HepG2 (cell line): ENCODE data around the gene ABCA2. TPM values are rescaled to one million over a fixed set of nuclear protein-coding genes. Genes with fewer than 3 reads are reported as not detected.

ENCODE experiments used
- CAMTA2 ChIP-seq: sonication (generic); formaldehyde crosslinking; IDR thresholded peaks from 2 replicates; pipeline ENCODE4 v1.4.0; 2020; ENCODE audit warnings: mild to moderate bottlenecking, missing genetic modification reagents, borderline replicate concordance
- CENPT ChIP-seq: sonication (generic); formaldehyde crosslinking; IDR thresholded peaks from 2 replicates; pipeline ENCODE4 v1.8.0; 2022; ENCODE audit warnings: low read depth, mild to moderate bottlenecking, moderate library complexity, missing genetic modification reagents
- GFI1 ChIP-seq: sonication (generic); formaldehyde crosslinking; IDR thresholded peaks from 2 replicates; pipeline ENCODE4 v1.5.0; 2020; ENCODE audit warnings: missing genetic modification reagents, mild to moderate bottlenecking, borderline replicate concordance
- KAT8 ChIP-seq: IDR thresholded peaks from 2 replicates; pipeline ENCODE4 v1.6.1; 2016; ENCODE audit warnings: missing genetic modification reagents, missing compliant biosample characterization
- MXI1 ChIP-seq: IDR thresholded peaks from 3 replicates; pipeline ENCODE4 v1.6.1; 2012; ENCODE audit warnings: low read depth, low read length, inconsistent platforms, borderline replicate concordance
- NR2F6 ChIP-seq, 2 experiments: IDR thresholded peaks; 2 replicates each; pipeline ENCODE4 v1.6.1; 2016; ENCODE audit warnings: antibody characterized with exemption in 1 of 2, mild to moderate bottlenecking in 1 of 2
- RFX3 ChIP-seq: IDR thresholded peaks from 2 replicates; pipeline ENCODE4 v1.6.1; 2016; ENCODE audit warnings: missing biosample characterization, missing genetic modification reagents
- SIN3A ChIP-seq: IDR thresholded peaks from 2 replicates; pipeline ENCODE4 v1.6.1; 2011; ENCODE audit warnings: low read depth, mild to moderate bottlenecking, control low read depth, low read length, borderline replicate concordance
- TARDBP ChIP-seq: sonication (generic); formaldehyde crosslinking; IDR thresholded peaks from 2 replicates; pipeline ENCODE4 v1.8.0; 2022; ENCODE audit warnings: mild to moderate bottlenecking, missing genetic modification reagents
- TBL1XR1 ChIP-seq: fragments of 150-350 bp; IDR thresholded peaks from 2 replicates; pipeline ENCODE4 v1.6.1; 2014; ENCODE audit warnings: borderline replicate concordance, low read length; ENCODE audit not compliant: partially characterized antibody
- ZBTB39 ChIP-seq: sonication (generic); formaldehyde crosslinking; IDR thresholded peaks from 2 replicates; pipeline ENCODE4 v1.5.0; 2020; ENCODE audit warnings: missing genetic modification reagents
- ZNF224 ChIP-seq: sonication (generic); formaldehyde crosslinking; IDR thresholded peaks from 2 replicates; pipeline ENCODE4 v1.5.0; 2020; ENCODE audit warnings: mild to moderate bottlenecking, missing genetic modification reagents
- ZNF337 ChIP-seq: sonication (generic); formaldehyde crosslinking; IDR thresholded peaks from 2 replicates; pipeline ENCODE4 v1.5.1; 2020; ENCODE audit warnings: missing genetic modification reagents, low read depth, mild to moderate bottlenecking, borderline replicate concordance
- ZNF383 ChIP-seq: sonication (generic); formaldehyde crosslinking; IDR thresholded peaks from 2 replicates; pipeline ENCODE4 v1.4.0; 2020; ENCODE audit warnings: missing genetic modification reagents, mild to moderate bottlenecking, borderline replicate concordance
- ZNF556 ChIP-seq: sonication (generic); formaldehyde crosslinking; IDR thresholded peaks from 2 replicates; pipeline ENCODE4 v1.4.0; 2020; ENCODE audit warnings: mild to moderate bottlenecking, missing genetic modification reagents, borderline replicate concordance
- ZNF615 ChIP-seq: sonication (generic); formaldehyde crosslinking; IDR thresholded peaks from 2 replicates; pipeline ENCODE4 v1.5.0; 2020; ENCODE audit warnings: mild to moderate bottlenecking, missing genetic modification reagents, borderline replicate concordance
- ZNF670 ChIP-seq: sonication (generic); formaldehyde crosslinking; IDR thresholded peaks from 2 replicates; pipeline ENCODE4 v1.8.0; 2022; ENCODE audit warnings: mild to moderate bottlenecking, missing genetic modification reagents, borderline replicate concordance
- polyA plus RNA-seq, 8 experiments: library from polyadenylated mRNA; depleted of rRNA in 3 of 8; stranded (reverse) in 7 of 8; unstranded in 1 of 8; fragments of >200 nt; fragmentation: Illumina TruSeq in 4 of 8; extraction: Trizol in 4 of 8; gene quantifications; 2 replicates each; pipeline versions ENCODE4 v1.2.1 to v1.2.3, GENCODE V29; 2011 to 2016; ENCODE audit warnings: low read depth in 4 of 8, missing spikeins in 1 of 8, mixed read lengths in 1 of 8; ENCODE audit not compliant: insufficient read depth in 1 of 8
- total RNA-seq, 5 experiments: library from RNA; depleted of rRNA; stranded (reverse); fragments of >200 nt; fragmentation: Illumina TruSeq; extraction: Trizol; gene quantifications; 2 replicates each; pipeline ENCODE4 v1.2.3, GENCODE V29; 2016; ENCODE audit warnings: low read depth in 1 of 5
- TF ChIP-seq, protein P1 (sequence below): sonication (generic); formaldehyde crosslinking; IDR thresholded peaks from 2 replicates; pipeline ENCODE4 v1.5.1; 2020; ENCODE audit warnings: mild to moderate bottlenecking, missing genetic modification reagents, moderate library complexity
- TF ChIP-seq, protein P2 (sequence below), 2 experiments: sonication (generic) in 1 of 2; formaldehyde crosslinking in 1 of 2; IDR thresholded peaks; 2 replicates each; pipeline versions ENCODE4 v1.5.1 to v1.6.1; 2011 to 2020; ENCODE audit warnings: borderline replicate concordance in 1 of 2, low read depth in 1 of 2, low read length in 1 of 2, mild to moderate bottlenecking in 1 of 2, missing genetic modification reagents in 1 of 2, moderate library complexity in 1 of 2

ABCA2 gene
- total and polyA plus RNA-seq, 2 of the 13 experiments (the other 11 are each of a cell fraction or from before 2014, with no cell fraction given): 2.9 to 19.2 TPM

DNA sequence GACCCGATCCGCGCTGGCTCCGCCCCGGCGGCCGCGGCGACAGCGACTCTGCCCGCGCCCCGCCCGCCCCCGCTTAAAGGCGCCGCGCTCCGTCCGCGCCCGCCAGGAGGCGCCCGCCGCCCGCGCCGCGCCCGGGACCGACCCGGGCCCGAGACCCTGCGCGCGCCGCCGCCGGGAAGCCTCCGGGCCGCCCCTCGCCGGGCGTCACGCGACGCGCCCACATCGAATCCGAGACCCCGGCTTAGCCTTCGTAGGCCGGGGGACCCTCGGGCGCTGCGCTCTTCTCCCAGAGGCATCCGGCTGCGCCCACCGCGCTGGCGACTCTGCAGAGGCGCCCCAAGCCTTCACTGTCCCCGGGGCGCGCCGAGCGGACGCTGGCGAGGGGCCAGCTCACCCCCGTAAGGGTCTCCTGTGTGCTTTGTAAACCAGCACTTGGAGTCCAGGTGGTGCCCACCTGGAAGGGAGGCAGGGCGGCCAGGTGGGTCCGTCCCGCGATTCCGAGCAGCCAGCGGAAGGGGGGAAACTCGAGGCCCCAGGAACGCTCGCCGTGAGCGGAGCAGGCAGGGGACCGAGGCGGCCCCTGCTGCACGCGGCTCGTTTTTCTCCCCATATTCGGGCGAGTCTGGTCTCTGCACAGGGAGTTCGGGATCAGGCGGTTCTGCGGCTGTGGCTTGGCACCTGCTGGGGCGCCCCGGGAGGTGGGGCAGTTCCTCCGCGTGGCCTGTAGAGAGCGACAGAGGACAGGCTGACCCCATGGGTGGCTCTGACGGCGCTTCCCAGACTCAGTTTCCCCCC lies 423 bp upstream of the ABCA2 start (continued):
- no peak for TF ChIP-seq ZBTB39
- TF ChIP-seq MXI1: 0 out of 3 replicates have a peak, but pooled peaks have one; percentile 19
- TF ChIP-seq TBL1XR1: no peak
- no peak for TF ChIP-seq GFI1 (CRISPR knock-in tag)
- no peak for TF ChIP-seq CENPT (CRISPR knock-in tag)
- TF ChIP-seq ZNF337 (CRISPR knock-in tag): no peak
- no peak for TF ChIP-seq NR2F6 (IDR thresholded peaks at IDR 0.05)
- no peak for TF ChIP-seq NR2F6 (CRISPR knock-in tag; IDR thresholded peaks at IDR 0.05)
- TF ChIP-seq ZNF615 (CRISPR knock-in tag): no peak
- TF ChIP-seq ZNF556: no peak
- no peak for TF ChIP-seq SIN3A
- TF ChIP-seq, protein P1, sequence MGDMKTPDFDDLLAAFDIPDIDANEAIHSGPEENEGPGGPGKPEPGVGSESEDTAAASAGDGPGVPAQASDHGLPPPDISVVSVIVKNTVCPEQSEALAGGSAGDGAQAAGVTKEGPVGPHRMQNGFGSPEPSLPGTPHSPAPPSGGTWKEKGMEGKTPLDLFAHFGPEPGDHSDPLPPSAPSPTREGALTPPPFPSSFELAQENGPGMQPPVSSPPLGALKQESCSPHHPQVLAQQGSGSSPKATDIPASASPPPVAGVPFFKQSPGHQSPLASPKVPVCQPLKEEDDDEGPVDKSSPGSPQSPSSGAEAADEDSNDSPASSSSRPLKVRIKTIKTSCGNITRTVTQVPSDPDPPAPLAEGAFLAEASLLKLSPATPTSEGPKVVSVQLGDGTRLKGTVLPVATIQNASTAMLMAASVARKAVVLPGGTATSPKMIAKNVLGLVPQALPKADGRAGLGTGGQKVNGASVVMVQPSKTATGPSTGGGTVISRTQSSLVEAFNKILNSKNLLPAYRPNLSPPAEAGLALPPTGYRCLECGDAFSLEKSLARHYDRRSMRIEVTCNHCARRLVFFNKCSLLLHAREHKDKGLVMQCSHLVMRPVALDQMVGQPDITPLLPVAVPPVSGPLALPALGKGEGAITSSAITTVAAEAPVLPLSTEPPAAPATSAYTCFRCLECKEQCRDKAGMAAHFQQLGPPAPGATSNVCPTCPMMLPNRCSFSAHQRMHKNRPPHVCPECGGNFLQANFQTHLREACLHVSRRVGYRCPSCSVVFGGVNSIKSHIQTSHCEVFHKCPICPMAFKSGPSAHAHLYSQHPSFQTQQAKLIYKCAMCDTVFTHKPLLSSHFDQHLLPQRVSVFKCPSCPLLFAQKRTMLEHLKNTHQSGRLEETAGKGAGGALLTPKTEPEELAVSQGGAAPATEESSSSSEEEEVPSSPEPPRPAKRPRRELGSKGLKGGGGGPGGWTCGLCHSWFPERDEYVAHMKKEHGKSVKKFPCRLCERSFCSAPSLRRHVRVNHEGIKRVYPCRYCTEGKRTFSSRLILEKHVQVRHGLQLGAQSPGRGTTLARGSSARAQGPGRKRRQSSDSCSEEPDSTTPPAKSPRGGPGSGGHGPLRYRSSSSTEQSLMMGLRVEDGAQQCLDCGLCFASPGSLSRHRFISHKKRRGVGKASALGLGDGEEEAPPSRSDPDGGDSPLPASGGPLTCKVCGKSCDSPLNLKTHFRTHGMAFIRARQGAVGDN (CRISPR knock-in tag): peak; percentile 61; the same call in 1 of the 2 replicates
- TF ChIP-seq, protein P2, sequence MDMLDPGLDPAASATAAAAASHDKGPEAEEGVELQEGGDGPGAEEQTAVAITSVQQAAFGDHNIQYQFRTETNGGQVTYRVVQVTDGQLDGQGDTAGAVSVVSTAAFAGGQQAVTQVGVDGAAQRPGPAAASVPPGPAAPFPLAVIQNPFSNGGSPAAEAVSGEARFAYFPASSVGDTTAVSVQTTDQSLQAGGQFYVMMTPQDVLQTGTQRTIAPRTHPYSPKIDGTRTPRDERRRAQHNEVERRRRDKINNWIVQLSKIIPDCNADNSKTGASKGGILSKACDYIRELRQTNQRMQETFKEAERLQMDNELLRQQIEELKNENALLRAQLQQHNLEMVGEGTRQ (IDR thresholded peaks at IDR 0.05; ENCODE audit: low read depth, low read length): no peak
- TF ChIP-seq, protein P2 (CRISPR knock-in tag; IDR thresholded peaks at IDR 0.05; ENCODE audit: borderline replicate concordance): no peak
- TF ChIP-seq ZNF224 (CRISPR knock-in tag): no peak
- no peak; the same call in 1 of the 2 replicates for TF ChIP-seq KAT8 (CRISPR knock-in tag)
- TF ChIP-seq CAMTA2: no peak
- no peak for TF ChIP-seq TARDBP (CRISPR knock-in tag)
- TF ChIP-seq RFX3 (CRISPR knock-in tag): no peak
- no peak for TF ChIP-seq ZNF383
- no peak for TF ChIP-seq ZNF670 (CRISPR knock-in tag)
